ENCODE data around the gene IER2. TPM values are rescaled to one million over a fixed set of nuclear protein-coding genes. Genes with fewer than 3 reads are reported as not detected.
"Not testable (repeated sequence)": the region's sequence is repeated elsewhere in the genome, so short reads cannot be mapped to it uniquely, and the experiment has no call there.

Gene IER2
- polyA plus RNA-seq, 1 donor, result 250 TPM

- Histone ChIP-seq H3K27ac (ENCODE audit: low read length) (peak overlapping the region; percentile 100), H3K27me3 (ENCODE audit: control insufficient read depth, insufficient read depth, low read length) (no peaks in the 10 kb centered on the region), H3K36me3 (ENCODE audit: control insufficient read depth, insufficient read depth, low read length) (no peaks in the 10 kb centered on the region), H3K4me3 (ENCODE audit: low read length) (no peak overlapping the region), H3K9me3 (ENCODE audit: control insufficient read depth, low read depth, low read length) (no peaks in the 10 kb centered on the region), H3K4me1 (ENCODE audit: control insufficient read depth, insufficient read depth, low read length) (peaks cover 49% of the 10 kb centered on the region)
- no CpG with 5 or more reads among the region's 5 CpGs for WGBS (ENCODE audit: insufficient coverage, low lambda C conversion rate)
- DNase-seq, result peak in 1 of 2 donors; percentile 50
Measured at GRCh38 chr19:13169769-13170168, 19.6 kb downstream of the IER2 start.

- Histone ChIP-seq H3K27me3 (ENCODE audit: control insufficient read depth, insufficient read depth, low read length) (no peaks in the 10 kb centered on the region), H3K4me1 (ENCODE audit: control insufficient read depth, insufficient read depth, low read length) (peaks cover 35% of the 10 kb centered on the region), H3K9me3 (ENCODE audit: control insufficient read depth, low read depth, low read length) (no peaks in the 10 kb centered on the region), H3K36me3 (ENCODE audit: control insufficient read depth, insufficient read depth, low read length) (no peaks in the 10 kb centered on the region), H3K4me3 (ENCODE audit: low read length) (no peak overlapping the region), H3K27ac (ENCODE audit: low read length) (no peak overlapping the region)
- WGBS (ENCODE audit: insufficient coverage, low lambda C conversion rate), result no CpG with 5 or more reads among the region's 7 CpGs
- no peak for DNase-seq
Measured at GRCh38 chr19:13171146-13171545, 20.9 kb downstream of the IER2 start.

- peak in 1 of 2 donors; percentile 78 for DNase-seq
- peaks cover 30% of the 10 kb centered on the region for H3K4me1 ChIP-seq (ENCODE audit: control insufficient read depth, insufficient read depth, low read length)
- no peaks in the 10 kb centered on the region for H3K36me3 ChIP-seq (ENCODE audit: control insufficient read depth, insufficient read depth, low read length)
- peak overlapping the region; percentile 29 for H3K27ac ChIP-seq (ENCODE audit: low read length)
- H3K27me3 ChIP-seq (ENCODE audit: control insufficient read depth, insufficient read depth, low read length), result no peaks in the 10 kb centered on the region
- WGBS (ENCODE audit: insufficient coverage, low lambda C conversion rate), result no CpG with 5 or more reads among the region's 18 CpGs
- H3K9me3 ChIP-seq (ENCODE audit: control insufficient read depth, low read depth, low read length), result no peaks in the 10 kb centered on the region
- H3K4me3 ChIP-seq (ENCODE audit: low read length), result no peak overlapping the region
Measured at GRCh38 chr19:13172346-13173138, 22.3 kb downstream of the IER2 start.

GRCh38 chr19:13173139-13173737 is 23.0 kb downstream of the IER2 start:
- no CpG with 5 or more reads among the region's 12 CpGs for WGBS (ENCODE audit: insufficient coverage, low lambda C conversion rate)
- Histone ChIP-seq H3K27ac (ENCODE audit: low read length) (no peak overlapping the region), H3K9me3 (ENCODE audit: control insufficient read depth, low read depth, low read length) (no peaks in the 10 kb centered on the region), H3K4me1 (ENCODE audit: control insufficient read depth, insufficient read depth, low read length) (peaks cover 30% of the 10 kb centered on the region), H3K4me3 (ENCODE audit: low read length) (no peak overlapping the region), H3K27me3 (ENCODE audit: control insufficient read depth, insufficient read depth, low read length) (no peaks in the 10 kb centered on the region), H3K36me3 (ENCODE audit: control insufficient read depth, insufficient read depth, low read length) (no peaks in the 10 kb centered on the region)
- no peak for DNase-seq

- WGBS (ENCODE audit: insufficient coverage, low lambda C conversion rate), result 67% methylated on average over 1 of the region's 8 CpGs
- Histone ChIP-seq H3K9me3 (ENCODE audit: control insufficient read depth, low read depth, low read length) (no peaks in the 10 kb centered on the region), H3K36me3 (ENCODE audit: control insufficient read depth, insufficient read depth, low read length) (no peaks in the 10 kb centered on the region), H3K4me1 (ENCODE audit: control insufficient read depth, insufficient read depth, low read length) (peaks cover 11% of the 10 kb centered on the region), H3K4me3 (ENCODE audit: low read length) (no peak overlapping the region), H3K27ac (ENCODE audit: low read length) (no peak overlapping the region), H3K27me3 (ENCODE audit: control insufficient read depth, insufficient read depth, low read length) (no peaks in the 10 kb centered on the region)
- no peak for DNase-seq
Measured at GRCh38 chr19:13176345-13176744, 26.1 kb downstream of the IER2 start.

GRCh38 chr19:13177584-13177983 is 27.4 kb downstream of the IER2 start:
- not testable (repeated sequence) for H3K36me3 ChIP-seq (ENCODE audit: control insufficient read depth, insufficient read depth, low read length); H3K9me3 ChIP-seq (ENCODE audit: control insufficient read depth, low read depth, low read length); H3K27me3 ChIP-seq (ENCODE audit: control insufficient read depth, insufficient read depth, low read length); H3K27ac ChIP-seq (ENCODE audit: low read length); H3K4me3 ChIP-seq (ENCODE audit: low read length); H3K4me1 ChIP-seq (ENCODE audit: control insufficient read depth, insufficient read depth, low read length); DNase-seq
- no CpG with 5 or more reads among the region's 5 CpGs for WGBS (ENCODE audit: insufficient coverage, low lambda C conversion rate)

- H3K36me3 ChIP-seq (ENCODE audit: control insufficient read depth, insufficient read depth, low read length); DNase-seq; H3K27ac ChIP-seq (ENCODE audit: low read length); H3K27me3 ChIP-seq (ENCODE audit: control insufficient read depth, insufficient read depth, low read length); H3K9me3 ChIP-seq (ENCODE audit: control insufficient read depth, low read depth, low read length); H3K4me1 ChIP-seq (ENCODE audit: control insufficient read depth, insufficient read depth, low read length); H3K4me3 ChIP-seq (ENCODE audit: low read length): not testable (repeated sequence)
- no CpG with 5 or more reads among the region's 10 CpGs for WGBS (ENCODE audit: insufficient coverage, low lambda C conversion rate)
Measured at GRCh38 chr19:13178291-13178690, 28.1 kb downstream of the IER2 start.

GRCh38 chr19:13181747-13182388 is 31.7 kb downstream of the IER2 start:
- H3K9me3 ChIP-seq (ENCODE audit: control insufficient read depth, low read depth, low read length), result no peaks in the 10 kb centered on the region
- H3K27ac ChIP-seq (ENCODE audit: low read length), result no peak overlapping the region
- peaks cover 6% of the 10 kb centered on the region for H3K4me1 ChIP-seq (ENCODE audit: control insufficient read depth, insufficient read depth, low read length)
- no CpG with 5 or more reads among the region's 16 CpGs for WGBS (ENCODE audit: insufficient coverage, low lambda C conversion rate)
- no peak overlapping the region for H3K4me3 ChIP-seq (ENCODE audit: low read length)
- H3K27me3 ChIP-seq (ENCODE audit: control insufficient read depth, insufficient read depth, low read length), result no peaks in the 10 kb centered on the region
- no peaks in the 10 kb centered on the region for H3K36me3 ChIP-seq (ENCODE audit: control insufficient read depth, insufficient read depth, low read length)
- peak in 1 of 2 donors; percentile 23 for DNase-seq

GRCh38 chr19:13184926-13185325 is 34.7 kb downstream of the IER2 start:
- H3K4me1 ChIP-seq (ENCODE audit: control insufficient read depth, insufficient read depth, low read length); H3K27ac ChIP-seq (ENCODE audit: low read length); H3K4me3 ChIP-seq (ENCODE audit: low read length); H3K9me3 ChIP-seq (ENCODE audit: control insufficient read depth, low read depth, low read length); H3K36me3 ChIP-seq (ENCODE audit: control insufficient read depth, insufficient read depth, low read length); DNase-seq; H3K27me3 ChIP-seq (ENCODE audit: control insufficient read depth, insufficient read depth, low read length): not testable (repeated sequence)
- WGBS (ENCODE audit: insufficient coverage, low lambda C conversion rate), result no CpG with 5 or more reads among the region's 23 CpGs

GRCh38 chr19:13185763-13186657 is 35.8 kb downstream of the IER2 start:
- not testable (repeated sequence) for H3K27me3 ChIP-seq (ENCODE audit: control insufficient read depth, insufficient read depth, low read length); DNase-seq; H3K9me3 ChIP-seq (ENCODE audit: control insufficient read depth, low read depth, low read length); H3K27ac ChIP-seq (ENCODE audit: low read length); H3K4me3 ChIP-seq (ENCODE audit: low read length); H3K36me3 ChIP-seq (ENCODE audit: control insufficient read depth, insufficient read depth, low read length)
- peaks cover 11% of the 10 kb centered on the region for H3K4me1 ChIP-seq (ENCODE audit: control insufficient read depth, insufficient read depth, low read length)
- no CpG with 5 or more reads among the region's 22 CpGs for WGBS (ENCODE audit: insufficient coverage, low lambda C conversion rate)
